ENCODE measurements around the gene MVB12B. TPM values are rescaled to one million over a fixed set of nuclear protein-coding genes. Genes with fewer than 3 reads are reported as not detected.
A peak's percentile ranks its signal among the peaks of the same experiment; 100 is the strongest.

Gene MVB12B
- total and polyA plus RNA-seq, 9 donors: 7.0 to 23.1 (median 17.8) TPM

DNA sequence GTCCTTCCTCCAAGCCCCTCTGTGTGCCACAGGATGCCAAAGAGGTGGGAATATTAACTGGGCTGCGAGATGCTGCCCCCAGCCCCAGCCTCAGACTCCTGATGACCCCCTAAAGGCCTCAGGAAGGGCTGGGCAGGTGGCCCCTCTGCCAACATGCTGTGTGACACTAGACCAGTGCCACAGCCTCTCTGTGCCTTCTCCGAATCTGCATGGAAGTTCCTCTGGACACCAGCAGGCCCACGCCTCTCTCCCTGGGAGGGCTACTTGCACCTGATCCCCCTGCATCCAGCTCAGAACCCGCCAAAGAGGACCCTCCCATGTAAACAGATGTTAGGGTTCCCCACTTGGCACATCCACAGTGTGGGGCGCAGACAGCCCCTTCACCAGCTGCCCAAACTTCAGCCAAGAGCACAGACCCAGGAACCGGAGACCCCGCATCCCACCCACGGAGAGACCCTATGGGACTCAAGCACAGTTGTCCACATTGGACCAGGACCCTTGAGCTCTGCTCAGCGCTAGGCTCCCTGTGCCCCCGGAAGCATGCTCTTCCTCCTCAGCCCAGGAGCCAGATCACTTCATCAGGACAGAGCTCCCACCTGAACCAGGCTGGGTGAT, 195.5 kb downstream of the MVB12B start:
- Histone ChIP-seq H3K4me3 (no peak overlapping the region), H3K27me3 (no peaks in the 10 kb centered on the region), H3K36me3 (no peaks in the 10 kb centered on the region), H3K4me1 (ENCODE audit: insufficient read depth) (no peaks in the 10 kb centered on the region), H3K9me3 (no peaks in the 10 kb centered on the region), H3K27ac (no peak overlapping the region)
- intact Hi-C loops (cut with DNase I): loop anchor here in 1 of 4 donors (1.0 kb wide), 1 partner anchor 41 kb away; no protein-coding TSS in a partner anchor
- DNase-seq: no peak
- WGBS, 3 donors: 87 to 89% (median 88%) methylated on average over 10 of the region's 10 CpGs
- no peak for TF ChIP-seq EP300 (IDR thresholded peaks at IDR 0.05)
- TF ChIP-seq POLR2A (IDR thresholded peaks at IDR 0.05): no peak
- TF ChIP-seq CTCF (IDR thresholded peaks at IDR 0.05): no peak

- Histone ChIP-seq H3K4me1 (ENCODE audit: insufficient read depth) (no peaks in the 10 kb centered on the region), H3K4me3 (no peak overlapping the region), H3K9me3 (no peaks in the 10 kb centered on the region), H3K36me3 (no peaks in the 10 kb centered on the region), H3K27me3 (no peaks in the 10 kb centered on the region), H3K27ac (no peak overlapping the region)
- DNase-seq: no peak
- intact Hi-C loops (cut with DNase I): no loop called here
- WGBS, 3 donors: 51 to 57% (median 53%) methylated on average over 18 of the region's 18 CpGs
- TF ChIP-seq CTCF (IDR thresholded peaks at IDR 0.05) (no peak), POLR2A (IDR thresholded peaks at IDR 0.05) (no peak), EP300 (IDR thresholded peaks at IDR 0.05) (no peak)
Observed at GRCh38 chr9:126522612-126523356, 196.2 kb downstream of the MVB12B start.

- 57 to 64% (median 59%) methylated on average over 9 of the region's 9 CpGs for WGBS, 3 donors
- no peak for TF ChIP-seq POLR2A (IDR thresholded peaks at IDR 0.05)
- no peak for DNase-seq
- no peak overlapping the region for H3K4me3 ChIP-seq
- no peaks in the 10 kb centered on the region for H3K9me3 ChIP-seq
- H3K36me3 ChIP-seq: no peaks in the 10 kb centered on the region
- no peaks in the 10 kb centered on the region for H3K4me1 ChIP-seq (ENCODE audit: insufficient read depth)
- H3K27ac ChIP-seq: no peak overlapping the region
- no peaks in the 10 kb centered on the region for H3K27me3 ChIP-seq
- intact Hi-C loops (cut with DNase I): no loop called here
Observed at GRCh38 chr9:126523611-126524111, 197.0 kb downstream of the MVB12B start.

DNA sequence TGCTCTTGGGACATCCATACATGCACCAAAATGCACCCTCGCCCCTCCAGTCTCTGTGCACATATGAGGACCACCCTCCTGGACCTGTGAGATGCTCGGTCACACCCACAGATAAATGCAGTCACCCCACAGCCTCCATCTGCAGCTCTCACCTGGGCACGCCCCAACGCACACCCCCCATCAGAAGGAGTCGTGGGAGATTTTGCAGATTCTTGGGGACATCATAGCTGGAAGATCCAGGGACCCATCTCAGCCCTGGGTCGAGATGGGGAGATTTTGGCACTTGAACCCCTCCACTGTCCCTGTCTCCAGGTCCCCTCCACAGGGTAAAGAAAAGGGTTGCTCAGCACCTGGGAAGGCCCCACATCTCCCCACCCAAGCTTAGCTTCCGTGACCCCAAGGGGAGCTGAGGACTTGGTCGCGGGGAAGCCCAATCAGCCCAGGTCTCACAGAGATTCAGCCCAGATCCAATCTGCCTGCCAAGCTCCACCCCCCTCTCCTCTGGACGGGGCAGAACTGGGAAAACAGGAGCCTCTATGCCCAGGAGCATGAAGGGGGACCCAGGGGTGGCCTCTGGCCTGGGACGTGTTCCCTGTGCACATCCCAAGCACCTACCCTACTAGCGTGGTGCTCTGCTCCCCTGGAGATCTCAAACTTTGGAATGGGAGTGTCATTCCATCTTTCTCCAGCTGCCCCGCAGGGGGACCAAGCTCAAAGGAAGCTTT, 197.9 kb downstream of the MVB12B start:
- TF ChIP-seq EP300 (IDR thresholded peaks at IDR 0.05): no peak
- TF ChIP-seq CTCF (IDR thresholded peaks at IDR 0.05): no peak
- TF ChIP-seq POLR2A (IDR thresholded peaks at IDR 0.05): no peak
- WGBS, 3 donors: 70 to 79% (median 74%) methylated on average over 13 of the region's 13 CpGs
- Histone ChIP-seq H3K4me3 (no peak overlapping the region), H3K4me1 (ENCODE audit: insufficient read depth) (no peaks in the 10 kb centered on the region), H3K9me3 (no peaks in the 10 kb centered on the region), H3K27ac (no peak overlapping the region), H3K27me3 (no peaks in the 10 kb centered on the region), H3K36me3 (no peaks in the 10 kb centered on the region)
- intact Hi-C loops (cut with DNase I): no loop called here
- DNase-seq: peak in 1 of 5 donors; percentile 10
